HG02973 (cell line): ENCODE measurements around the gene GAPDHS.

Source experiments
- ATAC-seq: cut with Tn5 transposase; IDR thresholded peaks from one replicate; pipeline ENCODE4 v1.9.1; 2021; ENCODE audit warnings: moderate library complexity; ENCODE audit not compliant: unreplicated experiment

GAPDHS gene

DNA sequence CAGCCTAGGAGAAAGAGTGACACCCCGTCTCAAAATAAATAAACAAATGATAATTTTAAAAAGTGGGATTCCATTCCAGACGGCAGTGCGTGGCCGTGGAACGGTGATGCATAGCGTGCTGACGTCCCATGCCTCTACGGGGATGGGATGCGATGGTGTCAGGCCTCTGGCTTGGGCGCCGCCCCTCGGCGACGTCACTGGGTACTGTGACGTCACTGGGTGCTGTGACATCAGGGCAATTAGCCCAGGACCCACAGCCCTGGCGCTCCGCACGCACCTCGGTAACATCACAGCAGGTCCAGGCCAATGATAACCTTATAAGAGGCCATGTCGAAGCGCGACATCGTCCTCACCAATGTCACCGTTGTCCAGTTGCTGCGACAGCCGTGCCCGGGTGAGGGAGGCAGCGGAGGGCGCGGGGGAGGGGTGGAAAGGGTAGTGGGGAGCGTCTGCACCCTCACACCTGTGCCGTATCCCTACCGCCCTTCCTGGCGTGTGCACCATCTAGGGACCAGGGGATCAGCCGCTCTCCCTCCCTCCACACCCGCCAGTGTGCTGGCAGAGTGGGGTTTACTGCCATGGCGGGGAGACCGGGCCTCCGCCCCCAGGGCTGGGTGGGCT lies at the start of gene GAPDHS:
Gene GAPDHS, plus strand, starts transcription at position 256 of the 621 bp plus-strand sequence. Its CDS starts 72 bp downstream, at position 328.
- ATAC-seq: no peak

- peak; percentile 65 for ATAC-seq
Observed at GRCh38 chr19:35484252-35485036, 48.8 kb upstream of the GAPDHS start.

GRCh38 chr19:35486268-35486708 lies 47.0 kb upstream of the GAPDHS start:
- ATAC-seq: no peak

- no peak for ATAC-seq
Observed at GRCh38 chr19:35487656-35488182, 45.5 kb upstream of the GAPDHS start.

- no peak for ATAC-seq
Observed at GRCh38 chr19:35488677-35489076, 44.6 kb upstream of the GAPDHS start.

DNA sequence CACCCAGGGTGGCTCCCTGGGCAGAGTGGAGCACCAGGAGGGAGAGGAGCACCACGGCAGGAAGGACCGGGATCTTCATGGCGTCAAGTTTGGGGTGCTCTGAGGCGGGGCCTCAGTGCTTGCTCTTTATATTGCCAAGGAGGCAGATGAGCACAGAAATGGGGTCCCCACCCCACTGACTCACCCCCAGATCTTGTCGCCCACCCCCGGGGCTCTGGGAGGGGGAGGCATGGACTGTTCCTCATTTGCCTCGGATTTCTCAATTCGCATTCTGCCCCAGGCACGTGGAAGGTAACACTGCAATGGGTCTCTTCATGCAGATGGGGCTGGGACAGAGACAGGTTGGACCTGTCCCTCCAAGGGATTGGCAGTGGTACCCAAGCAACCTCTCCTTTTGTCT lies 42.9 kb upstream of the GAPDHS start, which contains the start of gene KRTDAP:
Gene KRTDAP, minus strand, starts transcription at position 101 of the 400 bp plus-strand sequence. Its CDS starts 22 bp downstream, at position 79.
- ATAC-seq: no peak

- ATAC-seq: no peak
Observed at GRCh38 chr19:35491836-35492360, 41.4 kb upstream of the GAPDHS start.

DNA sequence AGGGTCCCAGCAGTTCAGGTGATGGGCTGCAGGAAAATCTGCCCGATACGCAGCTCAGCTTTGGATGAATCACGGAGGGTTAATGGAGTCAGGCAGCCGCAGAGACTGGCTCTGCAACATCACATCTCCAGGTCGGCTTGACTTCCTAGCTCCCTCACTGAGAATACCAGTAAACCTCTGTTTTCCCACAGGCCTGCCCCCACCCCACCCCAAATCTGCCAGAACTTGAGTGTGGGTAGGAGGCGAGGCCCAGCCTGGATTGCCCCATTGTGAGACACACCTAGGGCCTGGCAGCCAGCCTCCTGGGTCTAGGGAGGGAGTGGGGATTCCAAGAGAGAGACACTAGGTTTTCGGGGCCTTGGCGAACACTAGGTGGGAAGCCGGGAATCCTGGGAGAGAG lies 39.3 kb upstream of the GAPDHS start:
- no peak for ATAC-seq

- no peak for ATAC-seq
Observed at GRCh38 chr19:35495107-35496064, 37.9 kb upstream of the GAPDHS start.

DNA sequence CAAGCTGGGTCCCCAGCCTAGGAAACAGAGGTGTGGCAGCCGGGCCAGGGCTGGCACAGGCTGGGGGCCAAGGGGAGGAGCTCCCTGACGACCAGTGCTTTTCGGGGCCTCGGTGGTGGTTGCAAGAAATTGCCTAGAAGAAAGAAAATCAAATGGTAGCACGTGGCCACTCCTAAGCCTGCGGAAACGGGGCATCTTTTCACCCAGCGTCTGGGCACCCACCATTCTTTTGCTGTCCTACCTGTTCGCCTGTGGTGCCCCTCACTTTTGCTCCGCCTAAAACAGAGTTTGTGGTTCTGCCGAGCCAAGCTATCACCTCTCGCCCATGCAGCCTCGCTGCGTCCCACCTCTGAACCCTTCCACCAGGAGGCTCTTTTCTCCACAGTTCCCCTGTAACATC lies 35.9 kb upstream of the GAPDHS start:
- ATAC-seq: no peak

GRCh38 chr19:35498220-35498619 lies 35.0 kb upstream of the GAPDHS start:
- no peak for ATAC-seq

DNA sequence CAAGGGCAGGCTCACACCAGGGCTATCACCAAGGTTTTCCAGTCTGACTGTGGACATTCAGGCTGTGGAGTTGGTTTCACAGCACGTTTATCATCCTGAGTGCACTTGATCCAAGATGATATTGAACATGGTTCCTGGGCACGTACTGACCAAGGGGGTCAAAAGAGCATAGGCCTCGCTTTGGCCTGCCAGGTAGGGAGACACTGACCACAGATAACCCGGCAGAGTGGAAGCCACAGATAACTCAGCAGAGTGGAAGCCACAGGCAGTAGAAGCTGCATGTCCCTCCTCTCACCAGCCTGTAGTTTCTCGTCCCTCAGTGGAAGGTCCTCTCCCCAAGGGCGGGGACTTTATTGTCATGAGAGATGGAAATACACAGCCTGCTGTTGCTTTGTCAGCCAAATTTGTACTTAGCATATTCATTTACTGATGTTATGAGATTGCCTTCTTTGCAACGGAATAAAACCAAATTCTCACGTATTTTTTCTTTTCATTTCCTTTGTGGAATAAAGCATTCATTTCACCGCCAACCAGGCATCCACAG lies 34.2 kb upstream of the GAPDHS start:
- no peak for ATAC-seq

DNA sequence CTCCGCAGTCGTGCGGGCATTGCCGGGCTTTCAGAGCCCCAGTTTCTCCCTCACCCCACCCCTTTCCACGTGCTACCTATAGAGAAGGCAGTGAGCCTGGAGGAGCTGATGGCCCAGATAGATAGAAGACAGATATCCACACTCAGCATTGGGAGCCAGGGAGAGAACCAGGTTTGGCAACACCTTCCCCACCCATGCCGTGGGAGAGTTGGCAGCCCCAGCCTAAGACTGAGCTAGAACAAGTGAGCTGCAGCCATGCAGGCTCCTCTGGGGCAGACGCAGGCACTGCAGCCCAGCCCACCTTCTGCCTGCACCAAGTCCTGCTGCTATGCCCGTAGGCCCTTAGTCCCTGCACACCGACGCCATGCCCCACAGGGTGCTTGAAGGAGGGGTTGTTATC lies 32.6 kb upstream of the GAPDHS start:
- ATAC-seq: no peak

DNA sequence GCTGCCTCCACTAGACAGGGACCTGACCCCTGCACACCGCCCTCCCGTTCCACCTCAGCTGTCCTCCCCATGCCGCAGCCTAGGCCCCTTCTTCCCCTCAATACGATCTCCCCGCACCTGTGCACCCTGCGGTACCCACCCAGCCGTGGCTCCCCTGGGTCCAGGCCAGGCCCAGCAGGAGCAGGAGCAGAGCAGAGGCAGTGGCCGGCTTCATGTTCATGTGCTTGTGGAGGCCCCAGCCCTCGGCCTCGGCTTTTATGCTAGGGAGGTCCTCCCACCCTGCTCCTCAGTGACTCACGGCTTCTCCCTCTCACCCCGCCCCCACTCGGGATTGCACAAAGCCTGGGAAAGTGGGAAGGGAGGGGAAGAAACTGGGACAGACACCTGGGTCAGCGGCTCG lies 31.6 kb upstream of the GAPDHS start:
- ATAC-seq: no peak

GRCh38 chr19:35502751-35503150 lies 30.5 kb upstream of the GAPDHS start:
- ATAC-seq: no peak

- ATAC-seq: no peak
Observed at GRCh38 chr19:35506011-35506410, 27.2 kb upstream of the GAPDHS start.

GRCh38 chr19:35507561-35507960 lies 25.7 kb upstream of the GAPDHS start:
- ATAC-seq: no peak

DNA sequence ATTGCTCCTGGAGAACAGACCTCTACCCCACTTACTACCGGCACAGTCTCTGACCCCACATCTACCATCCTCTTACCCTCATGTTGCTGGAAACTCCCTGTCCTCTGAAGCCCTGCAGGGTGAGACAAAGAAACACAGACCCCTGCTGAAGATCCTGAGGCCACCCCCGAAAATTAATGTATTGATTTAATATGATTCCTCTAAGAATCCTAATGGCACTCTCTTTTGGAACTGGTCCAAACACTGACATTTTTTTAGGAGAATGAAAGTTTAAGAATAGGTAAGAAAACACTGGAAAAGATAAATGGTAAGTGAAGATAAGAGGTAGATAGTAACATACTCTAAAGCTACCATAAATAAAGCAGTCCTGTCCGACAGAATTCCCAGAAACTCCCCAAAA lies 25.1 kb upstream of the GAPDHS start:
- no peak for ATAC-seq

GRCh38 chr19:35509018-35509652 lies 24.1 kb upstream of the GAPDHS start:
- ATAC-seq: no peak
